Tongue (tissue), 3 donors: ENCODE results near the gene MED9. TPM values are rescaled to one million over a fixed set of nuclear protein-coding genes. Genes with fewer than 3 reads are reported as not detected.

ENCODE experiments used
- DNase-seq: peaks from one replicate; pipeline ENCODE4 v3.0.0-alpha.2; 2015
- small RNA-seq: library from RNA; depleted of rRNA; stranded (forward); fragments of <200 nt; gene quantifications from one replicate; pipeline ENCODE3, GENCODE V24; 2014; ENCODE audit warnings: low replicate concordance
- total RNA-seq: library from RNA; depleted of rRNA; stranded (reverse); fragments of >200 nt; gene quantifications from one replicate; pipeline ENCODE4 v1.2.3, GENCODE V29; 2014

MED9 gene
- total RNA-seq, 1 donor from 2014 or later, result 23.0 TPM

DNA sequence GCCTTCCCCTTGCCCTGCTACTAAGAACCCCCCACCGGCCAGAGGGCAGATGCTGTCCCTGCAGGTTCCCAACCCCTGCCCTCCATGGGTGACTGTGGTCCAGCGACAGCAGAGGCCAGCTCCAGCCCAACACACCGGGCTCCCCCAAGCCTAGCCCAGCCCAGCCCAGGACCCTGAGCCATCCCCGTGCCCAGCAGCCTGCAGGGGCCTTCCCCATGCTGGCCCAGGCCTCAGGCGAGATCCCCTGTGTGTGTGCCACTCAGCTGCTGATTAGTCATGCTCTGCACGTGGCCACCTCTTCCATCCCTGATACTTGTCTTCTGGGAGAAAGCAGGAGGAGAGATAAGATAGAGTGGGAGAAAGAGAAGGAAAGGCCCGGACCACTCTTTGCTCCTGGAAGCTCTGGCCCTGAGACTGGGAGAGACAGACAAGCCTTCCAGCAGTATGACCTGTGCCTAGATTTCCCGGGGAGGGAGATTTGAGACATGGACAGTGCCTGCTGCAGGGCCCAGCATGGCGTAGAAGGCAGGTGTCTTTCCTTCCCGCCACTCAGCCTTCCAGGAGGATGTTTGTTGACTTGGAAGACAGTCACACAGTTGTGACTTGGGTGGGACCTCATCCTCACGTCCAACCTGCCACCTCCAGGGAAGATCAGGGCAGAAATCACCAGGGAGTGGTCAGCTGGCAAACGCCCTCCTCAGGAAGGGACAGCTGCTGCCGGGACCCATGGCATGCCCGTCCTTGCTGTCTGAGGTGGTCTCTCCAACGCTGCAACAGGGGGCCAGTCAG lies 60.7 kb downstream of the MED9 start:
- no peak for DNase-seq

DNA sequence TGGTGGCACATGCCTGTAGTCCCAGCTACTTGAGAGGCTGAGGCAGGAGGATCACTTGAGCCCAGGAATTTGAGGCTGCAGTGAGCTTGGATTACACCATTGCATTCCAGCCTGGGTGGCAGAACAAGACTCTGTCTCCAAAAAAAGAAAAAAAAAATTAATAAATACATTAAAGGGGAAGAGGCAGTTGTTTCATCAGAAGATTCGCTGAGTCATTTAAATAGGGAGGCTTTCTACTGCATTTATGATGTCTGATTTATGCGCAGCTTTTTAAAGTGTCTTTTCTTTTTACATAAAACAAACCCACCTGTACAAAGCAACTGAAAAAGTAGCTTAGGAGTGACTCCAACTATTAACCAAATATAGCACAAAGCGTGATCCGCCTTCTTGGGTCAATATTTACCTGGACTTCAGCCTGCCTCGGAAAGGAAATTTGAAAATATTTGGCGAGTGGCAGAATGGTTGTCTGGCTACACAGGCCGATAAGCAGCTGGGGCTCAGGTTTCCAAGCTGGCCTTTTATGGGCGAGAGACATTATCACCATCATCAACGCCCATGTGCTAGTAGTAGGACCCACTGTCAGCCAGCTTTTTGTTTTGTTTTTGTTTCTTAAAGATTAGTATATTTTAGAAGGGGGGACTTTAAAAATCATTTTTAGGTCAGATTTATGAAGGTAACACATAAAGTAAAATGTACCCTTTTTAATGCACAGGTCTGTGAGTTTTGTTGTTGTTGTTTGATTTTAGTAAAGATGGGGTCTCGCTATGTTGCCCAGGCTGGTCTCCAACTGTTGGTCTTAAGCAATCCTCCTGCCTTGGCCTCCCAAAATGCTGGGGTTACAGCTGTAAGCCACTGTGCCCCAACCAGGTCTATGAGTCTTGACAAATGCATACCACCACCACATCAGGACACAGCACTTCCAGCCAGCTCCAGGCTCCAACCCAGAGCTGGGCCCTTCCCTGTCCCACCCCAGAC lies 61.9 kb downstream of the MED9 start:
- DNase-seq, result peak; percentile 62

DNA sequence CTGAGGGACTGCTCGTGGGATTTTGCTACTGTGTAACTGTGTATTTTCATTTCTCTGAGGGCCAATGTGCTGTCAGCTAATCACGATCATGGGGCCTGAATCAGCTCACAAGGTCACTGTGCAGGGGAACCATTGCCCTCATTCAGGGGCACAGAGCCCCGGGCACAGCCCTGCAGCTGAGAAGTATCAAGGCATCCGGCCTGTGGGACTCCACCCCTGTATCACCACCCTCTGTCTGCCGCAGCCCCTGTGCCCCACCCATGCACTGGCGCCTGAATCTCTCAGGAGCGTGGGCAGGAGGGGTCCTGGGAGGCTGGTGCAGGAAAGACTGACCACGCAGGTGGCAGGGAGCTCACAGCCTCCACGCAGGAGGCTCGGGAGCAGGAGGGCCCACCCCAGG lies 62.8 kb downstream of the MED9 start:
- no peak for DNase-seq

DNA sequence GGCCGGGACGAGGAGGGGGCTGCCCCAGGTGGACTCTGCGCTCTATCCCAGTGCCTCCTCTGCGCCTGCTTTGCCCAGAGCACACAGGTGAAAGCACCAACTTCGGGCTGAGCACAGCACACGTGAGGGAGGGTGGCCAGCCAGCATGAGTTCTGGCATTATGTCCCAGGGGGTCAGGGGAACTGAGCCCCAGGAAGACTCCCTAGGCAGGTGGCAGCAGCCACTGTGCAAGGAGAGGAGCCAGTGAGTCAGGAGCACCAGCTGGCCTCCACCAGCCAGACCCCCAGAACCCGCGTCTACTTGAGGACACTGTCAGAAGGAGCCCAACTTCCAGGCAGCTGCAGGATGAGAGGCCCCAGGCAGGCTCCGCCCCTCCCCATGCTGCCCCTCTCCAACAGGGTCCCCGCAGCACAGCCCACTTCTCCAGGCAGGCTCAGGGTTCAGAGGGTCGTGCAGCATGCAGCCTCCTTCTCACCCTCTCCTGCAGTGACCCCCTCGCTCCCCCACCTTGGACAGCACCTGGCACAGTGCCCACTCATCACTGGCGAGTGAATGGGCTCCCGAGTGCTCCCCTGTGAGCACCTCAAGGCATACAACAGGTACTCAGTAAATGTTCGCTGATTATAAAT lies 63.6 kb downstream of the MED9 start:
- peak; percentile 79 for DNase-seq

DNA sequence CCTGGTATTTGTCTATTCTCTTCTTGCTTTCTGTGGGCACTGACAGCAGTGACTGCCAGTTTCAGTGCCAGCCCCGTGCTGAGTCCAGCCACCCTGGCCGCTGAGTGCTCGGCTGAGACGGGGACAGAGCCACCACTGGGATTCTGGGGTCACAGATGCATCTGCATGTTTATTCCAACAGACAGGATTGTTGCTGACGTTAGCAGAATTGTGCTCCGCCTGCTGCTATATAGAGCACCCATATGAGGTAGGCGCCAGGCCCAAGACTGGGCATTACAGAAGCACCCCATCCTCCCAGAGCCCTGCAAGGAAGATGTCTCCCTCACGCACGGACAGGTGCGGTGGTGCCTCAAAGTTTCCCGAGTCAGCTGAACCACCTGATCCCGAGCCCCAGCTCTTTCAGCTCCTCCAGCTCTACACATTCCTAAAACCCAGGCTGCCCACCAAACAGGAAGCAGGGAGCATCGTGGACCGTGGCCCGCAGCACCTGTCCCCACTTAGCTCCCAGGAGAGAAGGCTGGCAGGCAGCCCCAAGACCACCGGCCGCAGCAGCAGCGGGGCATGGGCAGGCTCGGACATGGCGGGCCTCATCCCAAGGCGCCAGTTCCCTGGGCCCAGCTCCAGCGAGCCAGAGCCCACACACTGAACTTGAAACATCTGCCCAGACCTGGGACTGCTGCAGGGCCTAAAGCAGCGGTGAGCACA lies 64.3 kb downstream of the MED9 start:
- no peak for DNase-seq

DNA sequence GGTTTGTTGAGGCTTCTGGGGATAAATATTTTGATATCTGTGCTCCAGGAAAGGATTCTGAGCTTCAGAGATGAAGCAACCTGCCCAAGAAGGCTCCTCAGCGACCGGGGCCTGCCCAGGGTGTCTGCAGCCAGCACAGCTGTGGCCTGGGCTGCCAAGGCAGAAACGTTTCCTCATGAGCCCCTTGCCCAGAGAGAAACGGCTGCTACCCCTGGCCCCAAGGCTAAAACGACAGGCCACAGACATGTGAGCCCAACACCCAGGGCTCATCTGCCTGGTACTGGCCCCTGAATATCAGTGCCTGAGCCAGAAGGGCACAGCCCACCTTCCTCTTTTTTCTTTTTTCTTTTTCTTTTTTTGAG lies 64.8 kb downstream of the MED9 start:
- DNase-seq, result peak; percentile 48

Small RNA genes within 50 kb of the gene (small RNA-seq; reads per million reads assigned to genes)
- gene RF00019, result not detected

Other genes with a start within 250 kb of the MED9 start
- gene FLCN, start 239.8 kb upstream of the MED9 start, total RNA-seq, result 58.9 TPM
- 86.8 TPM for gene COPS3, start 195.8 kb upstream of the MED9 start, total RNA-seq
- 3.5 TPM for gene NT5M, start 173.6 kb upstream of the MED9 start, total RNA-seq
- 14.5 TPM for gene RASD1, start 19.4 kb downstream of the MED9 start, total RNA-seq
- 31.4 TPM for gene PEMT, start 114.7 kb downstream of the MED9 start, total RNA-seq
- gene RAI1, start 204.5 kb downstream of the MED9 start, total RNA-seq, result 14.9 TPM